Activated CD4-positive, alpha-beta memory T cell treated with anti-CD3 and anti-CD28 coated beads, Interleukin-2, amount 10 ng/mL, durations not matched to agents 7 days and 5 days (primary cell): ENCODE results near the gene EEF2. TPM values are rescaled to one million over a fixed set of nuclear protein-coding genes. Genes with fewer than 3 reads are reported as not detected.

Source experiments
- CTCF ChIA-PET: fragments of 350-600 bp; sonication (Branson Sonifier 250); formaldehyde crosslinking; loops from one replicate; lab custom pipeline; 2021; ENCODE audit warnings: antibody characterized with exemption, inconsistent platforms; lab: Charles Lee
- POLR2A ChIA-PET: fragments of 350-600 bp; sonication (Branson Sonifier 250); formaldehyde crosslinking; loops from one replicate; lab custom pipeline; 2021; ENCODE audit warnings: antibody characterized with exemption; lab: Charles Lee
- DNase-seq: peaks from one replicate; pipeline ENCODE4 v3.0.0-alpha.2; 2020
- H3K27ac Mint-ChIP-seq: one replicate; pipeline ENCODE4 v1.8.0; 2021; ENCODE audit warnings: mild to moderate bottlenecking, mixed read lengths
- H3K27me3 Mint-ChIP-seq: one replicate; pipeline ENCODE4 v1.8.0; 2021; ENCODE audit warnings: mixed read lengths
- H3K36me3 Mint-ChIP-seq: one replicate; pipeline ENCODE4 v1.8.0; 2021; ENCODE audit warnings: low read depth, mixed read lengths
- H3K4me1 Mint-ChIP-seq: one replicate; pipeline ENCODE4 v1.8.0; 2021; ENCODE audit warnings: mixed read lengths
- H3K4me3 Mint-ChIP-seq: one replicate; pipeline ENCODE4 v1.8.0; 2021; ENCODE audit warnings: mild to moderate bottlenecking, mixed read lengths
- H3K9me3 Mint-ChIP-seq: one replicate; pipeline ENCODE4 v1.8.0; 2021; ENCODE audit warnings: mixed read lengths
- total RNA-seq, 2 experiments: library from RNA; stranded (reverse); gene quantifications; one replicate each; pipeline ENCODE4 v1.2.3, GENCODE V29; 2021

The EEF2 gene
- total RNA-seq, 2 experiments from 2014 or later = 1,543 to 1,592 TPM

- Mint-ChIP-seq H3K4me3 (peak overlapping the region; percentile 93), H3K27me3 (no peaks in the 10 kb centered on the region), H3K4me1 (peaks cover 44% of the 10 kb centered on the region), H3K9me3 (no peaks in the 10 kb centered on the region), H3K27ac (peak overlapping the region; percentile 83), H3K36me3 (peaks cover 25% of the 10 kb centered on the region)
- POLR2A ChIA-PET = interaction anchor here (0.6 to 2.0 kb wide), 11 partner anchors 11 to 483 kb away, joined by 3 to 16 read pairs (median 3); partner anchors contain the start of genes CHAF1A, DAPK3, PIAS4 and YJU2
- peak; percentile 92 for DNase-seq
- CTCF ChIA-PET = interaction anchor here (0.6 to 2.7 kb wide), 40 partner anchors 9 to 1927 kb away, joined by 3 to 48 read pairs (median 4); partner anchors contain the start of genes CREB3L3, DAPK3, MRPL54 and PIAS4
Observed at GRCh38 chr19:3987619-3988371, 2.5 kb upstream of the EEF2 start.

GRCh38 chr19:3986260-3987041 lies 1.2 kb upstream of the EEF2 start:
- H3K4me1 Mint-ChIP-seq = peaks cover 56% of the 10 kb centered on the region
- peaks cover 38% of the 10 kb centered on the region for H3K36me3 Mint-ChIP-seq
- peak; percentile 71 for DNase-seq
- ChIA-PET CTCF (interaction anchor here (0.9 to 2.3 kb wide), 11 partner anchors 11 to 216 kb away, joined by 3 to 29 read pairs (median 6); partner anchors contain the start of genes DAPK3 and PIAS4), POLR2A (interaction anchor here (0.5 to 8.5 kb wide), 9 partner anchors 16 to 261 kb away, joined by 3 to 122 read pairs (median 6); partner anchors contain the start of genes DAPK3, PIAS4 and YJU2)
- peak overlapping the region; percentile 95 for H3K27ac Mint-ChIP-seq
- H3K27me3 Mint-ChIP-seq = no peaks in the 10 kb centered on the region
- H3K4me3 Mint-ChIP-seq = peak overlapping the region; percentile 93
- H3K9me3 Mint-ChIP-seq = no peaks in the 10 kb centered on the region

- H3K36me3 Mint-ChIP-seq = peaks cover 45% of the 10 kb centered on the region
- no peak for DNase-seq
- H3K9me3 Mint-ChIP-seq = no peaks in the 10 kb centered on the region
- peak overlapping the region; percentile 95 for H3K27ac Mint-ChIP-seq
- ChIA-PET POLR2A (interaction anchor here (0.5 to 8.5 kb wide), 33 partner anchors 9 to 485 kb away, joined by 3 to 122 read pairs (median 4); partner anchors contain the start of genes DAPK3, DOHH, MRPL54 and PIAS4), CTCF (interaction anchor here (0.7 to 2.2 kb wide), 14 partner anchors 10 to 221 kb away, joined by 3 to 24 read pairs (median 4); partner anchors contain the start of genes DAPK3 and PIAS4)
- no peaks in the 10 kb centered on the region for H3K27me3 Mint-ChIP-seq
- peak overlapping the region; percentile 93 for H3K4me3 Mint-ChIP-seq
- peaks cover 58% of the 10 kb centered on the region for H3K4me1 Mint-ChIP-seq
Observed at GRCh38 chr19:3985643-3986259, 488 bp upstream of the EEF2 start.

- H3K36me3 Mint-ChIP-seq = peaks cover 55% of the 10 kb centered on the region
- H3K27me3 Mint-ChIP-seq = no peaks in the 10 kb centered on the region
- no peaks in the 10 kb centered on the region for H3K9me3 Mint-ChIP-seq
- H3K4me1 Mint-ChIP-seq = peaks cover 62% of the 10 kb centered on the region
- CTCF ChIA-PET = interaction anchor here (1.0 to 2.2 kb wide), 3 partner anchors 13 to 222 kb away, joined by 3 to 8 read pairs (median 7); partner anchors contain the start of gene DAPK3
- POLR2A ChIA-PET = interaction anchor here (0.7 to 8.5 kb wide), 19 partner anchors 9 to 484 kb away, joined by 3 to 122 read pairs (median 5); partner anchors contain the start of genes CACTIN, DAPK3, DOHH and MRPL54
- H3K4me3 Mint-ChIP-seq = peak overlapping the region; percentile 93
- DNase-seq = no peak
- peak overlapping the region; percentile 95 for H3K27ac Mint-ChIP-seq
Observed at GRCh38 chr19:3984584-3984907, 717 bp downstream of the EEF2 start.

- Mint-ChIP-seq H3K36me3 (peaks cover 60% of the 10 kb centered on the region), H3K4me3 (peak overlapping the region; percentile 93), H3K27me3 (no peaks in the 10 kb centered on the region), H3K9me3 (no peaks in the 10 kb centered on the region), H3K27ac (peak overlapping the region; percentile 95), H3K4me1 (peaks cover 67% of the 10 kb centered on the region)
- CTCF ChIA-PET = interaction anchor here (1.0 to 2.2 kb wide), 2 partner anchors 13 to 25 kb away, joined by 3 to 8 read pairs; partner anchors contain the start of gene DAPK3
- DNase-seq = peak; percentile 57
- POLR2A ChIA-PET = interaction anchor here (1.1 to 8.5 kb wide), 9 partner anchors 8 to 357 kb away, joined by 3 to 122 read pairs (median 6); partner anchors contain the start of genes CACTIN, DAPK3, MRPL54 and PIAS4
Observed at GRCh38 chr19:3983936-3984583, 1.2 kb downstream of the EEF2 start.

GRCh38 chr19:3983542-3983914 lies 1.7 kb downstream of the EEF2 start:
- POLR2A ChIA-PET = interaction anchor here (1.1 to 8.5 kb wide), 9 partner anchors 8 to 356 kb away, joined by 3 to 122 read pairs (median 6); partner anchors contain the start of genes CACTIN, DAPK3, MRPL54 and PIAS4
- peaks cover 63% of the 10 kb centered on the region for H3K36me3 Mint-ChIP-seq

GRCh38 chr19:3982701-3983541 lies 2.3 kb downstream of the EEF2 start:
- ChIA-PET POLR2A (interaction anchor here (0.5 to 8.5 kb wide), 5 partner anchors 7 to 441 kb away, joined by 3 to 122 read pairs (median 6); partner anchors contain the start of genes DAPK3, MRPL54 and YJU2), CTCF (interaction anchor here (0.6 kb wide), 1 partner anchor 23 kb away, joined by 4 read pairs; no protein-coding TSS in a partner anchor)
- H3K27me3 Mint-ChIP-seq = no peaks in the 10 kb centered on the region
- no peaks in the 10 kb centered on the region for H3K9me3 Mint-ChIP-seq
- peak overlapping the region; percentile 95 for H3K27ac Mint-ChIP-seq
- H3K36me3 Mint-ChIP-seq = peaks cover 67% of the 10 kb centered on the region
- no peak for DNase-seq
- peaks cover 69% of the 10 kb centered on the region for H3K4me1 Mint-ChIP-seq
- H3K4me3 Mint-ChIP-seq = peak overlapping the region; percentile 93

More at GRCh38 chr19:3983542-3983914, 1.7 kb downstream of the EEF2 start:
- Mint-ChIP-seq H3K9me3 (no peaks in the 10 kb centered on the region), H3K4me1 (peaks cover 68% of the 10 kb centered on the region), H3K27me3 (no peaks in the 10 kb centered on the region), H3K27ac (peak overlapping the region; percentile 95), H3K4me3 (peak overlapping the region; percentile 93)
- DNase-seq = no peak
- CTCF ChIA-PET = interaction anchor here (0.6 to 1.0 kb wide), 2 partner anchors 12 to 22 kb away, joined by 3 to 4 read pairs; partner anchors contain the start of gene DAPK3

GRCh38 chr19:3981736-3982681 lies 3.3 kb downstream of the EEF2 start:
- Mint-ChIP-seq H3K9me3 (no peaks in the 10 kb centered on the region), H3K27me3 (no peaks in the 10 kb centered on the region), H3K36me3 (peaks cover 76% of the 10 kb centered on the region), H3K4me3 (peak overlapping the region; percentile 17), H3K27ac (no peak overlapping the region), H3K4me1 (peaks cover 61% of the 10 kb centered on the region)
- DNase-seq = no peak
- ChIA-PET POLR2A (interaction anchor here (0.5 to 8.5 kb wide), 3 partner anchors 12 to 442 kb away, joined by 3 to 122 read pairs (median 3); partner anchors contain the start of gene DAPK3), CTCF (no interaction called here)

GRCh38 chr19:3981373-3981735 lies 3.9 kb downstream of the EEF2 start:
- POLR2A ChIA-PET = interaction anchor here (1.0 to 8.5 kb wide), 2 partner anchors 11 to 25 kb away, joined by 3 to 122 read pairs; partner anchors contain the start of gene DAPK3

More at GRCh38 chr19:3981373-3981735, 3.9 kb downstream of the EEF2 start:
- no peaks in the 10 kb centered on the region for H3K9me3 Mint-ChIP-seq
- H3K36me3 Mint-ChIP-seq = peaks cover 83% of the 10 kb centered on the region
- no peaks in the 10 kb centered on the region for H3K27me3 Mint-ChIP-seq
- H3K4me1 Mint-ChIP-seq = peaks cover 55% of the 10 kb centered on the region
- no peak overlapping the region for H3K4me3 Mint-ChIP-seq
- H3K27ac Mint-ChIP-seq = no peak overlapping the region
- CTCF ChIA-PET = no interaction called here
- no peak for DNase-seq
